ENCODE data around the gene MYRFL.
A peak's percentile ranks its signal among the peaks of the same experiment; 100 is the strongest.

The MYRFL gene

GRCh38 chr12:69910694-69911093 lies 85.7 kb downstream of the MYRFL start:
- Histone ChIP-seq H2BK5ac (ENCODE audit: low read length) (no peak overlapping the region), H3K27me3 (ENCODE audit: control insufficient read depth in 3 of 3, insufficient read depth in 3 of 3, low read depth in 1 of 3, low read length in 3 of 3) (no peaks in the 10 kb centered on the region), H3K4me3 (ENCODE audit: low read length in 2 of 2) (no peak overlapping the region), H4K91ac (ENCODE audit: low read depth, low read length, poor library complexity) (no peak overlapping the region), H3K36me3 (replicated peaks in 1 of 2; ENCODE audit: control insufficient read depth in 2 of 2, insufficient read depth in 2 of 2, low read length in 2 of 2) (no peaks in the 10 kb centered on the region), H2AFZ (ENCODE audit: low read length) (no peak overlapping the region), H4K8ac (ENCODE audit: low read depth, low read length) (no peak overlapping the region), H3K9me3 (replicated peaks in 1 of 2; ENCODE audit: control insufficient read depth in 2 of 2, insufficient read depth in 1 of 2, low read depth in 1 of 2, low read length in 2 of 2) (no peaks in the 10 kb centered on the region), H3K14ac (ENCODE audit: low read length) (no peak overlapping the region), H3K18ac (ENCODE audit: low read length) (no peak overlapping the region), H3K9ac (ENCODE audit: low read depth, low read length, poor library complexity) (no peak overlapping the region), H2BK15ac (ENCODE audit: low read length) (no peak overlapping the region), H3K4me2 (ENCODE audit: insufficient read depth, low read length, poor library complexity, severe bottlenecking) (no peak overlapping the region), H3K79me1 (ENCODE audit: low read depth, low read length) (no peaks in the 10 kb centered on the region), H3K27ac (replicated peaks; ENCODE audit: low read length) (no peak overlapping the region), H2BK120ac (ENCODE audit: low read depth, low read length) (no peak overlapping the region), H2AK5ac (ENCODE audit: low read depth, low read length) (no peak overlapping the region), H3K4me1 (ENCODE audit: control insufficient read depth in 2 of 2, insufficient read depth in 1 of 2, low read depth in 1 of 2, low read length in 2 of 2) (peaks cover 0 to 5% of the 10 kb centered on the region in 2 donors), H3K23ac (ENCODE audit: low read depth, low read length, poor library complexity) (no peak overlapping the region), H3K4ac (ENCODE audit: low read length) (no peak overlapping the region), H2BK12ac (ENCODE audit: low read length) (no peak overlapping the region)
- no peak for DNase-seq (ENCODE audit: low spot score)
- WGBS, 2 donors (ENCODE audit: extremely low coverage in 2 of 2, insufficient read length in 2 of 2, insufficient replicate concordance in 1 of 2): no CpG with 5 or more reads among the region's 2 CpGs

GRCh38 chr12:69913526-69913925 lies 88.5 kb downstream of the MYRFL start:
- Histone ChIP-seq H2BK5ac (ENCODE audit: low read length) (no peak overlapping the region), H3K23ac (ENCODE audit: low read depth, low read length, poor library complexity) (no peak overlapping the region), H2AFZ (ENCODE audit: low read length) (no peak overlapping the region), H4K91ac (ENCODE audit: low read depth, low read length, poor library complexity) (no peak overlapping the region), H3K14ac (ENCODE audit: low read length) (no peak overlapping the region), H2BK15ac (ENCODE audit: low read length) (no peak overlapping the region), H3K18ac (ENCODE audit: low read length) (no peak overlapping the region), H3K9me3 (replicated peaks in 1 of 2; ENCODE audit: control insufficient read depth in 2 of 2, insufficient read depth in 1 of 2, low read depth in 1 of 2, low read length in 2 of 2) (peaks cover 0 to 5% of the 10 kb centered on the region in 2 donors), H2BK120ac (ENCODE audit: low read depth, low read length) (no peak overlapping the region), H3K4me3 (ENCODE audit: low read length in 2 of 2) (no peak overlapping the region), H3K79me1 (ENCODE audit: low read depth, low read length) (no peaks in the 10 kb centered on the region), H2AK5ac (ENCODE audit: low read depth, low read length) (no peak overlapping the region), H4K8ac (ENCODE audit: low read depth, low read length) (no peak overlapping the region), H3K27me3 (ENCODE audit: control insufficient read depth in 3 of 3, insufficient read depth in 3 of 3, low read depth in 1 of 3, low read length in 3 of 3) (no peaks in the 10 kb centered on the region), H3K4ac (ENCODE audit: low read length) (no peak overlapping the region), H3K27ac (replicated peaks; ENCODE audit: low read length) (no peak overlapping the region), H3K36me3 (replicated peaks in 1 of 2; ENCODE audit: control insufficient read depth in 2 of 2, insufficient read depth in 2 of 2, low read length in 2 of 2) (no peaks in the 10 kb centered on the region), H3K4me2 (ENCODE audit: insufficient read depth, low read length, poor library complexity, severe bottlenecking) (no peak overlapping the region), H3K4me1 (ENCODE audit: control insufficient read depth in 2 of 2, insufficient read depth in 1 of 2, low read depth in 1 of 2, low read length in 2 of 2) (no peaks in the 10 kb centered on the region), H3K9ac (ENCODE audit: low read depth, low read length, poor library complexity) (no peak overlapping the region), H2BK12ac (ENCODE audit: low read length) (no peak overlapping the region)
- no CpG with 5 or more reads among the region's 3 CpGs for WGBS, 2 donors (ENCODE audit: extremely low coverage in 2 of 2, insufficient read length in 2 of 2, insufficient replicate concordance in 1 of 2)
- no peak for DNase-seq (ENCODE audit: low spot score)

- Histone ChIP-seq H2BK5ac (ENCODE audit: low read length) (no peak overlapping the region), H3K9ac (ENCODE audit: low read depth, low read length, poor library complexity) (no peak overlapping the region), H4K91ac (ENCODE audit: low read depth, low read length, poor library complexity) (no peak overlapping the region), H3K4me2 (ENCODE audit: insufficient read depth, low read length, poor library complexity, severe bottlenecking) (no peak overlapping the region), H3K4me1 (ENCODE audit: control insufficient read depth in 2 of 2, insufficient read depth in 1 of 2, low read depth in 1 of 2, low read length in 2 of 2) (no peaks in the 10 kb centered on the region), H2AFZ (ENCODE audit: low read length) (no peak overlapping the region), H4K8ac (ENCODE audit: low read depth, low read length) (no peak overlapping the region), H3K14ac (ENCODE audit: low read length) (no peak overlapping the region), H2BK12ac (ENCODE audit: low read length) (no peak overlapping the region), H2BK120ac (ENCODE audit: low read depth, low read length) (no peak overlapping the region), H3K23ac (ENCODE audit: low read depth, low read length, poor library complexity) (no peak overlapping the region), H3K4me3 (ENCODE audit: low read length in 2 of 2) (no peak overlapping the region), H3K18ac (ENCODE audit: low read length) (no peak overlapping the region), H3K4ac (ENCODE audit: low read length) (no peak overlapping the region), H2AK5ac (ENCODE audit: low read depth, low read length) (no peak overlapping the region), H3K27me3 (ENCODE audit: control insufficient read depth in 3 of 3, insufficient read depth in 3 of 3, low read depth in 1 of 3, low read length in 3 of 3) (no peaks in the 10 kb centered on the region), H3K79me1 (ENCODE audit: low read depth, low read length) (no peaks in the 10 kb centered on the region), H2BK15ac (ENCODE audit: low read length) (no peak overlapping the region), H3K36me3 (replicated peaks in 1 of 2; ENCODE audit: control insufficient read depth in 2 of 2, insufficient read depth in 2 of 2, low read length in 2 of 2) (no peaks in the 10 kb centered on the region), H3K9me3 (replicated peaks in 1 of 2; ENCODE audit: control insufficient read depth in 2 of 2, insufficient read depth in 1 of 2, low read depth in 1 of 2, low read length in 2 of 2) (peaks cover 0 to 5% of the 10 kb centered on the region in 2 donors), H3K27ac (replicated peaks; ENCODE audit: low read length) (no peak overlapping the region)
- WGBS, 2 donors (ENCODE audit: extremely low coverage in 2 of 2, insufficient read length in 2 of 2, insufficient replicate concordance in 1 of 2): no CpG with 5 or more reads among the region's 2 CpGs
- DNase-seq (ENCODE audit: low spot score): no peak
Measured at GRCh38 chr12:69915964-69916363, 90.9 kb downstream of the MYRFL start.

GRCh38 chr12:69916544-69917235 lies 91.7 kb downstream of the MYRFL start:
- Histone ChIP-seq H3K14ac (ENCODE audit: low read length) (no peak overlapping the region), H3K27ac (replicated peaks; ENCODE audit: low read length) (no peak overlapping the region)

More at GRCh38 chr12:69916544-69917235, 91.7 kb downstream of the MYRFL start:
- Histone ChIP-seq H2BK120ac (ENCODE audit: low read depth, low read length) (no peak overlapping the region), H2BK12ac (ENCODE audit: low read length) (no peak overlapping the region), H4K8ac (ENCODE audit: low read depth, low read length) (no peak overlapping the region), H3K23ac (ENCODE audit: low read depth, low read length, poor library complexity) (no peak overlapping the region), H3K4me1 (ENCODE audit: control insufficient read depth in 2 of 2, insufficient read depth in 1 of 2, low read depth in 1 of 2, low read length in 2 of 2) (no peaks in the 10 kb centered on the region), H3K9me3 (replicated peaks in 1 of 2; ENCODE audit: control insufficient read depth in 2 of 2, insufficient read depth in 1 of 2, low read depth in 1 of 2, low read length in 2 of 2) (peaks cover 0 to 5% of the 10 kb centered on the region in 2 donors), H3K9ac (ENCODE audit: low read depth, low read length, poor library complexity) (no peak overlapping the region), H3K4me2 (ENCODE audit: insufficient read depth, low read length, poor library complexity, severe bottlenecking) (no peak overlapping the region), H3K4ac (ENCODE audit: low read length) (no peak overlapping the region), H3K18ac (ENCODE audit: low read length) (no peak overlapping the region), H2BK5ac (ENCODE audit: low read length) (no peak overlapping the region), H2AFZ (ENCODE audit: low read length) (peak overlapping the region; percentile 43), H3K36me3 (replicated peaks in 1 of 2; ENCODE audit: control insufficient read depth in 2 of 2, insufficient read depth in 2 of 2, low read length in 2 of 2) (no peaks in the 10 kb centered on the region), H3K79me1 (ENCODE audit: low read depth, low read length) (no peaks in the 10 kb centered on the region), H3K4me3 (ENCODE audit: low read length in 2 of 2) (no peak overlapping the region), H3K27me3 (ENCODE audit: control insufficient read depth in 3 of 3, insufficient read depth in 3 of 3, low read depth in 1 of 3, low read length in 3 of 3) (no peaks in the 10 kb centered on the region), H2BK15ac (ENCODE audit: low read length) (no peak overlapping the region), H2AK5ac (ENCODE audit: low read depth, low read length) (no peak overlapping the region), H4K91ac (ENCODE audit: low read depth, low read length, poor library complexity) (no peak overlapping the region)
- no peak for DNase-seq (ENCODE audit: low spot score)
- WGBS, 2 donors (ENCODE audit: extremely low coverage in 2 of 2, insufficient read length in 2 of 2, insufficient replicate concordance in 1 of 2): no CpG with 5 or more reads among the region's 5 CpGs
